Measurements from ENCODE around the gene BMP6. TPM values are rescaled to one million over a fixed set of nuclear protein-coding genes. Genes with fewer than 3 reads are reported as not detected.

The BMP6 gene
- total RNA-seq, 1 experiment from 2014 or later: 0.28 TPM

- no peak overlapping the region for H3T11ph ChIP-seq (ENCODE audit: low read length)
- no peak overlapping the region for H3K4me3 Mint-ChIP-seq
- H3K14ac ChIP-seq (ENCODE audit: insufficient read depth, low read length): no peak overlapping the region
- no peak overlapping the region for H3K4ac ChIP-seq (ENCODE audit: low read depth, low read length)
- no CpG with 5 or more reads among the region's 5 CpGs for WGBS (ENCODE audit: extremely low coverage, insufficient read length, low lambda C conversion rate)
- no peak overlapping the region for H3K27ac ChIP-seq (ENCODE audit: insufficient read length, low read depth, low read length)
- no peak overlapping the region for H2BK12ac ChIP-seq (ENCODE audit: insufficient read length, low read depth, low read length)
- H3K79me1 ChIP-seq (ENCODE audit: insufficient read depth, low read depth, low read length, poor library complexity, severe bottlenecking): no peaks in the 10 kb centered on the region
- TF ChIP-seq CTCF (conservative IDR thresholded peaks at IDR 0.05): no peak
- H3K27me3 Mint-ChIP-seq (ENCODE audit: low read depth): no peaks in the 10 kb centered on the region
- no peaks in the 10 kb centered on the region for H4K20me1 ChIP-seq (ENCODE audit: control insufficient read depth, insufficient read depth, insufficient read length)
- no peak overlapping the region for H2AFZ ChIP-seq (ENCODE audit: low read length)
- DNase-seq: no peak
- no peak overlapping the region for H3K4me2 ChIP-seq (ENCODE audit: insufficient read depth, insufficient read length, low read length)
- no peak overlapping the region for H2BK20ac ChIP-seq (ENCODE audit: low read depth, low read length, poor library complexity, severe bottlenecking)
- H3K23me2 ChIP-seq (ENCODE audit: insufficient read length, low read depth, low read length, poor library complexity, severe bottlenecking): peaks cover 6% of the 10 kb centered on the region
- H3K18ac ChIP-seq (ENCODE audit: insufficient read length, low read depth, low read length): no peak overlapping the region
- no peak overlapping the region for H3K23ac ChIP-seq (ENCODE audit: insufficient read length, low read depth, low read length)
- H3K4me1 Mint-ChIP-seq: peaks cover 9 to 11% of the 10 kb centered on the region in 2 experiments
- no peak overlapping the region for H2AK5ac ChIP-seq (ENCODE audit: insufficient read length, low read length)
- no peak overlapping the region for H4K91ac ChIP-seq (ENCODE audit: insufficient read length, low read depth, low read length)
- no peak overlapping the region for H2BK5ac ChIP-seq (ENCODE audit: insufficient read length, low read length)
- no peak overlapping the region for H2BK120ac ChIP-seq (ENCODE audit: low read depth, low read length, poor library complexity, severe bottlenecking)
- peak overlapping the region; percentile 3 to 76 (median 6); a peak in 2 of 7 replicates for H3K27ac Mint-ChIP-seq
- H3K79me2 ChIP-seq (ENCODE audit: insufficient read depth, low read length): peaks cover 28% of the 10 kb centered on the region; the same call in 1 of the 2 replicates
- H2BK15ac ChIP-seq (ENCODE audit: low read depth, low read length): no peak overlapping the region
- H4K8ac ChIP-seq (replicated peaks; ENCODE audit: insufficient read length, low read depth, low read length): no peak overlapping the region
- H3K27me3 ChIP-seq (ENCODE audit: insufficient read depth, low read length): no peaks in the 10 kb centered on the region
- H4K5ac ChIP-seq (ENCODE audit: insufficient read length, low read depth, low read length): no peak overlapping the region
- H3K56ac ChIP-seq (ENCODE audit: insufficient read length, low read depth, low read length): no peak overlapping the region
- H3K9ac ChIP-seq (ENCODE audit: extremely low read depth, insufficient read length, low read length): no peak overlapping the region
- H3K36me3 Mint-ChIP-seq (ENCODE audit: insufficient read depth in 1 of 3, low read depth in 3 of 3): peaks cover 28 to 57% (median 55%) of the 10 kb centered on the region in 3 experiments; a peak in 6 of 7 replicates
- H3K9me3 Mint-ChIP-seq: no peaks in the 10 kb centered on the region
- H3K4me1 ChIP-seq (ENCODE audit: insufficient read depth, low read length): no peaks in the 10 kb centered on the region
- H3K9me3 ChIP-seq (ENCODE audit: control insufficient read depth, low read depth, low read length): no peaks in the 10 kb centered on the region
Observed at GRCh38 chr6:7904654-7905319, 178.9 kb downstream of the BMP6 start.
